ENCODE results near the gene NNMT.

- TF ChIP-seq CTCF (IDR thresholded peaks at IDR 0.05) (no peak), EZH2 (IDR thresholded peaks at IDR 0.05; ENCODE audit: borderline replicate concordance, insufficient read depth, low read depth, low read length, poor library complexity, severe bottlenecking) (no peak)
Observed at GRCh38 chr11:114315749-114316368, 19.7 kb downstream of the NNMT start.

Measured in B cell (primary cell).